ENCODE data around the gene PLA2G2C.

The PLA2G2C gene

GRCh38 chr1:20126806-20127440 lies 59.4 kb downstream of the PLA2G2C start:
- no peaks in the 10 kb centered on the region for H3K36me3 ChIP-seq (replicated peaks)
- no peak for TF ChIP-seq CTCF (IDR thresholded peaks at IDR 0.05; ENCODE audit: low read depth, low read length, missing control alignments)
- no peak overlapping the region for H3K4me3 ChIP-seq (ENCODE audit: low read depth, low read length)
- DNase-seq: no peak
- H3K27ac ChIP-seq: no peak overlapping the region
- in situ Hi-C loops (cut with HindIII; ENCODE audit: low pct_ligation_motif_present, low sequenced_read_pairs): no loop called here
- no peaks in the 10 kb centered on the region for H3K27me3 ChIP-seq (replicated peaks)

GRCh38 chr1:20126041-20126805 lies 60.1 kb downstream of the PLA2G2C start:
- in situ Hi-C loops (cut with HindIII; ENCODE audit: low pct_ligation_motif_present, low sequenced_read_pairs): no loop called here
- H3K36me3 ChIP-seq (replicated peaks): no peaks in the 10 kb centered on the region
- no peak for TF ChIP-seq CTCF (IDR thresholded peaks at IDR 0.05; ENCODE audit: low read depth, low read length, missing control alignments)
- H3K4me3 ChIP-seq (ENCODE audit: low read depth, low read length): no peak overlapping the region
- no peaks in the 10 kb centered on the region for H3K27me3 ChIP-seq (replicated peaks)
- no peak overlapping the region for H3K27ac ChIP-seq
- no peak for DNase-seq

- H3K4me3 ChIP-seq (ENCODE audit: low read depth, low read length): no peak overlapping the region
- in situ Hi-C loops (cut with HindIII; ENCODE audit: low pct_ligation_motif_present, low sequenced_read_pairs): no loop called here
- no peak overlapping the region for H3K27ac ChIP-seq
- TF ChIP-seq CTCF (IDR thresholded peaks at IDR 0.05; ENCODE audit: low read depth, low read length, missing control alignments): no peak
- no peaks in the 10 kb centered on the region for H3K36me3 ChIP-seq (replicated peaks)
- no peak for DNase-seq
- no peaks in the 10 kb centered on the region for H3K27me3 ChIP-seq (replicated peaks)
These were observed 61.2 kb downstream of the PLA2G2C start for GRCh38 chr1:20125100-20125499.

GRCh38 chr1:20124456-20125057 lies 61.8 kb downstream of the PLA2G2C start:
- TF ChIP-seq CTCF (IDR thresholded peaks at IDR 0.05; ENCODE audit: low read depth, low read length, missing control alignments): no peak
- H3K36me3 ChIP-seq (replicated peaks): no peaks in the 10 kb centered on the region
- in situ Hi-C loops (cut with HindIII; ENCODE audit: low pct_ligation_motif_present, low sequenced_read_pairs): no loop called here
- DNase-seq: peak; percentile 79
- no peak overlapping the region for H3K4me3 ChIP-seq (ENCODE audit: low read depth, low read length)
- H3K27ac ChIP-seq: no peak overlapping the region
- no peaks in the 10 kb centered on the region for H3K27me3 ChIP-seq (replicated peaks)

- H3K4me3 ChIP-seq (ENCODE audit: low read depth, low read length): no peak overlapping the region
- DNase-seq: no peak
- TF ChIP-seq CTCF (IDR thresholded peaks at IDR 0.05; ENCODE audit: low read depth, low read length, missing control alignments): no peak
- no peaks in the 10 kb centered on the region for H3K27me3 ChIP-seq (replicated peaks)
- H3K36me3 ChIP-seq (replicated peaks): no peaks in the 10 kb centered on the region
- H3K27ac ChIP-seq: no peak overlapping the region
- in situ Hi-C loops (cut with HindIII; ENCODE audit: low pct_ligation_motif_present, low sequenced_read_pairs): no loop called here
These were observed 62.4 kb downstream of the PLA2G2C start for GRCh38 chr1:20123722-20124455.

All from brain microvascular endothelial cell (primary cell).